HL-60 (cell line): ENCODE data around the gene IGFALS.
A peak's percentile ranks its signal among the peaks of the same experiment; 100 is the strongest.

ENCODE experiments used
- DNase-seq, 2 experiments: peaks; one replicate each; pipeline ENCODE4 v3.0.0-alpha.2; 2010 to 2020; ENCODE audit warnings: low read depth in 1 of 2, low spot score in 1 of 2
- H3K27ac ChIP-seq: fragments of 250-450 bp; sonication (Bioruptor Pico); replicated peaks from 2 replicates; pipeline ENCODE4 v1.5.1; 2020; ENCODE audit warnings: mild to moderate bottlenecking, moderate library complexity
- H3K27me3 ChIP-seq: fragments of 250-450 bp; sonication (Bioruptor Pico); 2 replicates; pipeline ENCODE4 v1.5.1; 2021; ENCODE audit warnings: mild to moderate bottlenecking, moderate library complexity; ENCODE audit not compliant: insufficient read depth, poor library complexity, severe bottlenecking
- H3K4me3 ChIP-seq: replicated peaks from 2 replicates; pipeline ENCODE4 v1.5.1; 2011; ENCODE audit warnings: mild to moderate bottlenecking, control low read depth, low read length; ENCODE audit not compliant: insufficient read depth
- CTCF ChIP-seq: IDR thresholded peaks from one replicate; pipeline ENCODE4 v1.5.1; 2011; ENCODE audit warnings: low read length, control low read depth, inconsistent platforms; ENCODE audit not compliant: insufficient read depth
- GABPA ChIP-seq: IDR thresholded peaks from 2 replicates; pipeline ENCODE4 v1.6.1; 2012; ENCODE audit warnings: low read depth
- POLR2AphosphoS5 ChIP-seq: IDR thresholded peaks from 2 replicates; pipeline ENCODE4 v1.6.1; 2012; ENCODE audit warnings: low read depth
- REST ChIP-seq: IDR thresholded peaks from 2 replicates; pipeline ENCODE4 v1.6.1; 2012; ENCODE audit warnings: low read depth; ENCODE audit not compliant: insufficient replicate concordance
- SPI1 ChIP-seq: IDR thresholded peaks from 2 replicates; pipeline ENCODE4 v1.6.1; 2012; ENCODE audit warnings: low read depth, mild to moderate bottlenecking, borderline replicate concordance

Gene IGFALS

GRCh38 chr16:1771864-1772361, 21.6 kb downstream of the IGFALS start:
- DNase-seq, result peak in 1 of 2 experiments; percentile 27

GRCh38 chr16:1771188-1771863, 22.2 kb downstream of the IGFALS start, which contains the start of gene NME3:
NME3 (minus strand) TSS chr16:1771543; CDS start chr16:1771534, 9 bp downstream.
- peak; percentile 75 to 78 for DNase-seq
- Histone ChIP-seq H3K4me3 (peak within 1 kb of the TSS; percentile 96), H3K27ac (peak within 1 kb of the TSS; percentile 91), H3K27me3 (no peaks in the 10 kb centered on the region)
- TF ChIP-seq GABPA (no peak), CTCF (no peak), POLR2AphosphoS5 (no peak; the same call in 1 of the 2 replicates), SPI1 (no peak)

More at GRCh38 chr16:1771864-1772361, 21.6 kb downstream of the IGFALS start:
- H3K4me3 ChIP-seq, result peak overlapping the region; percentile 96
- peak overlapping the region; percentile 91 for H3K27ac ChIP-seq
- TF ChIP-seq GABPA (no peak), SPI1 (peak; percentile 28; the same call in 1 of the 2 replicates), CTCF (no peak), REST (no peak)
- H3K27me3 ChIP-seq, result no peaks in the 10 kb centered on the region

- Histone ChIP-seq H3K27ac (peak overlapping the region; percentile 65), H3K27me3 (no peaks in the 10 kb centered on the region), H3K4me3 (peak overlapping the region; percentile 96)
- peak in 1 of 2 experiments; percentile 27 for DNase-seq
- TF ChIP-seq CTCF (no peak), REST (no peak), POLR2AphosphoS5 (peak; percentile 25)
Observed at GRCh38 chr16:1770328-1771187, 22.9 kb downstream of the IGFALS start.
